Calu3 (cell line): ENCODE results near the gene NIFK. TPM values are rescaled to one million over a fixed set of nuclear protein-coding genes. Genes with fewer than 3 reads are reported as not detected.
A peak's percentile ranks its signal among the peaks of the same experiment; 100 is the strongest.

Experiments
- BruUV-seq: library from RNA; stranded (reverse); fragments of 400-500 nt; replicated peaks from 2 replicates; lab custom pipeline; 2021; lab: Mats Ljungman, UMichigan
- CTCF ChIA-PET: fragments of 300-600 bp; sonication (Branson Sonifier 250); formaldehyde crosslinking; loops from one replicate; lab custom pipeline; 2022; ENCODE audit warnings: antibody characterized with exemption; lab: Charles Lee
- DNase-seq: peaks from one replicate; pipeline ENCODE4 v3.0.0; 2022
- H3K27ac Mint-ChIP-seq: one replicate; pipeline ENCODE4 v1.8.0; 2022; ENCODE audit warnings: mixed read lengths; ENCODE audit not compliant: unreplicated experiment
- H3K27me3 Mint-ChIP-seq: one replicate; pipeline ENCODE4 v1.8.0; 2022; ENCODE audit warnings: mixed read lengths; ENCODE audit not compliant: unreplicated experiment
- H3K36me3 Mint-ChIP-seq: one replicate; pipeline ENCODE4 v1.8.0; 2022; ENCODE audit warnings: mild to moderate bottlenecking, moderate library complexity, mixed read lengths; ENCODE audit not compliant: insufficient read depth, unreplicated experiment
- H3K4me1 Mint-ChIP-seq: one replicate; pipeline ENCODE4 v1.8.0; 2022; ENCODE audit warnings: mild to moderate bottlenecking, low read depth, mixed read lengths; ENCODE audit not compliant: unreplicated experiment
- H3K4me3 Mint-ChIP-seq: one replicate; pipeline ENCODE4 v1.8.0; 2022; ENCODE audit warnings: mild to moderate bottlenecking, low read depth, moderate library complexity, mixed read lengths; ENCODE audit not compliant: unreplicated experiment
- H3K9me3 Mint-ChIP-seq: one replicate; pipeline ENCODE4 v1.8.0; 2022; ENCODE audit warnings: low read depth, mixed read lengths; ENCODE audit not compliant: unreplicated experiment
- intact Hi-C: fragments of 100-400 bp; cut with micrococcal nuclease; formaldehyde crosslinking; loops from one replicate; pipeline ENCODE4 v1.10.0; 2022; ENCODE audit not compliant: unreplicated experiment
- total RNA-seq: library from RNA; stranded (reverse); gene quantifications from 2 replicates; pipeline ENCODE4 v1.2.3, GENCODE V29; 2022
- TF ChIP-seq, protein P1 (sequence below): fragments of 200-600 bp; IDR thresholded peaks from one replicate; pipeline ENCODE4 v1.8.0; 2022; ENCODE audit warnings: antibody characterized with exemption; ENCODE audit not compliant: unreplicated experiment

NIFK gene
- total RNA-seq, 1 experiment from 2014 or later, result 82.9 TPM

DNA sequence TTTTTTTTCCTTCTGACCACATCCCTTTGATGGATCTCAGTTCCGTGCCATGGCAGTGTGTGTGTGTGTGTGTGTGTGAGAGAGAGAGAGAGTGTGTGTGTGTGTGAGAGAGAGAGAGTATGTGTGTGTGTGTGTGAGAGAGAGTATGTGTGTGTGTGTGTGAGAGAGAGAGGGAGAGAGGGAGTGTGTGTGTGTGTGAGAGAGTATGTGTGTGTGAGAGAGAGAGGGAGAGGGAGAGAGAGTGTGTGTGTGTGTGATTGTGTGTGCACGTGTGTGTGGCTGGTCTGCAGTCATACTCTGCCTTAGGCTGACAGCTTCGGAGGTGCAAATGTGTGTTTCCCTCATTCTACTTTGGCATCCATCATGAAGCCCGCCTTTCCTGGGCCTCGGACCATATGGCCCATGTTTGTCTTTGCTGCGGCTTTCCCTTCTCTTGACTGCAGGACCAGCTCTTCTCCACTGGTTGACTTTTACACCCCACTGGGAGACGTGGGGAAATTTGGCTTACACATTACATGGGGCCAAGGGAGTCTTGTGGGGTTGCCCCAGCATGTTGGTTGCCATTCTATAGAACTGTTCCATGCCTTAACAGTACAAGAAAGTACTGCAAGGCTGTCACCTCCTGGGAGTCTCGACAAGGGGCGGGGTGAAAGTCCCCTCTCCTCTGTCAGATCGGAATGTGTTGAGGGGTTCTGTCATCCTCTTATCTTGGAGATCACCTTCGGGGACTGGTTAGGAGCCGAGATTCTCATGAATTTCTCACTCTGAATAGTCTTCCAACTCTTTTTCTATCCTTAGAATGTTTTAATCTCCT is 40.4 kb upstream of the NIFK start:
- peak overlapping the region; percentile 0 for H3K27ac Mint-ChIP-seq
- no TSS peak for BruUV-seq
- peaks cover 7% of the 10 kb centered on the region for H3K36me3 Mint-ChIP-seq
- intact Hi-C loops, result loop anchor here (5.0 kb wide), 1 partner anchor 580 kb away; no protein-coding TSS in a partner anchor
- TF ChIP-seq, protein P1, sequence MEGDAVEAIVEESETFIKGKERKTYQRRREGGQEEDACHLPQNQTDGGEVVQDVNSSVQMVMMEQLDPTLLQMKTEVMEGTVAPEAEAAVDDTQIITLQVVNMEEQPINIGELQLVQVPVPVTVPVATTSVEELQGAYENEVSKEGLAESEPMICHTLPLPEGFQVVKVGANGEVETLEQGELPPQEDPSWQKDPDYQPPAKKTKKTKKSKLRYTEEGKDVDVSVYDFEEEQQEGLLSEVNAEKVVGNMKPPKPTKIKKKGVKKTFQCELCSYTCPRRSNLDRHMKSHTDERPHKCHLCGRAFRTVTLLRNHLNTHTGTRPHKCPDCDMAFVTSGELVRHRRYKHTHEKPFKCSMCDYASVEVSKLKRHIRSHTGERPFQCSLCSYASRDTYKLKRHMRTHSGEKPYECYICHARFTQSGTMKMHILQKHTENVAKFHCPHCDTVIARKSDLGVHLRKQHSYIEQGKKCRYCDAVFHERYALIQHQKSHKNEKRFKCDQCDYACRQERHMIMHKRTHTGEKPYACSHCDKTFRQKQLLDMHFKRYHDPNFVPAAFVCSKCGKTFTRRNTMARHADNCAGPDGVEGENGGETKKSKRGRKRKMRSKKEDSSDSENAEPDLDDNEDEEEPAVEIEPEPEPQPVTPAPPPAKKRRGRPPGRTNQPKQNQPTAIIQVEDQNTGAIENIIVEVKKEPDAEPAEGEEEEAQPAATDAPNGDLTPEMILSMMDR, result no peak
- peak; percentile 23 for DNase-seq
- CTCF ChIA-PET, result interaction anchor here (1.2 kb wide), 1 partner anchor 31 kb away, joined by 3 read pairs; no protein-coding TSS in a partner anchor
- peaks cover 37% of the 10 kb centered on the region for H3K4me1 Mint-ChIP-seq
- peak overlapping the region; percentile 1 for H3K4me3 Mint-ChIP-seq
- H3K9me3 Mint-ChIP-seq, result no peaks in the 10 kb centered on the region
- H3K27me3 Mint-ChIP-seq, result no peaks in the 10 kb centered on the region

DNA sequence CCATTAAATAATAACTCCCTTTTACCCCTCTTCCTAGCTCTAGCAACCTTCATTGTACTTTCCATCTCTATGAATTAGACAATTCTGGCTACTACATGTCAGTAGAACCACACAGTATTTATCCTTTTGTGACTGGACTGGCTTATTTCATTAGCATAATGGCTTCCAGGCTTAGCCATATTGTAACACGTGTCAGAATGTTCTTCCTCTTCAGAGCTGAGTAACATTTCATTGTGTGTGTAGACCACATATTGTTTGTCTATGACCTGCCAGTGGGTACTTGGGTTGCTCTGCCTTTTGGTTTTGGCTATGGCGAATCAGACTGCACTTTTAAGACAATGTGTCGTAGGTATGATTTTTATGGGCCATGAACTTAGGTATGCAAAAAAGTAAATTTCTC is 39.7 kb upstream of the NIFK start:
- Mint-ChIP-seq H3K9me3 (no peaks in the 10 kb centered on the region), H3K36me3 (peaks cover 7% of the 10 kb centered on the region), H3K27ac (peak overlapping the region; percentile 0), H3K4me3 (peak overlapping the region; percentile 1), H3K27me3 (no peaks in the 10 kb centered on the region), H3K4me1 (peaks cover 37% of the 10 kb centered on the region)
- BruUV-seq, result no TSS peak
- CTCF ChIA-PET, result no interaction called here
- intact Hi-C loops, result loop anchor here (5.0 kb wide), 1 partner anchor 579 kb away; no protein-coding TSS in a partner anchor
- DNase-seq, result no peak
- TF ChIP-seq, protein P1, result no peak

DNA sequence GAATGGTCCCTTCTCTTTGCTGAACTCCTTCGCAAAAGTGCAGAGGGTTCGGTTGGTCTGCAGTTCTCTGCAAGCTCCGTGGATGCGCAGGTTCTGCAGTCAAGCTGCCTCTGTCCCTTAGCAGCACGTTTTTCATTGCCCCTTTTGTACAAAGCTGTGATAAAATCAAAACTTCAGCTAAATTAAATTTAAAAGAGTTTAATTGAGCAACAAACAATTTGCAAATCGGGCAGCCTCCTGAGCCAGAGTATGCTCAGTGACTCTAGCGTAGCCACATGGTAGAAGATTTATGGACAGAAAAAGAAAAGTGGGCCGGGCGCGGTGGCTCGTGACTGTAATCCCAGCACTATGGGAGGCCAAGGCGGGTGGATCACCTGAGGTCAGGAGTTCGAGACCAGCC is 37.6 kb upstream of the NIFK start:
- Mint-ChIP-seq H3K27ac (no peak overlapping the region), H3K4me3 (no peak overlapping the region), H3K4me1 (peaks cover 34% of the 10 kb centered on the region), H3K27me3 (no peaks in the 10 kb centered on the region), H3K9me3 (no peaks in the 10 kb centered on the region), H3K36me3 (peaks cover 7% of the 10 kb centered on the region)
- no peak for DNase-seq
- CTCF ChIA-PET, result no interaction called here
- TF ChIP-seq, protein P1, result no peak
- intact Hi-C loops, result no loop called here
- BruUV-seq, result no TSS peak

DNA sequence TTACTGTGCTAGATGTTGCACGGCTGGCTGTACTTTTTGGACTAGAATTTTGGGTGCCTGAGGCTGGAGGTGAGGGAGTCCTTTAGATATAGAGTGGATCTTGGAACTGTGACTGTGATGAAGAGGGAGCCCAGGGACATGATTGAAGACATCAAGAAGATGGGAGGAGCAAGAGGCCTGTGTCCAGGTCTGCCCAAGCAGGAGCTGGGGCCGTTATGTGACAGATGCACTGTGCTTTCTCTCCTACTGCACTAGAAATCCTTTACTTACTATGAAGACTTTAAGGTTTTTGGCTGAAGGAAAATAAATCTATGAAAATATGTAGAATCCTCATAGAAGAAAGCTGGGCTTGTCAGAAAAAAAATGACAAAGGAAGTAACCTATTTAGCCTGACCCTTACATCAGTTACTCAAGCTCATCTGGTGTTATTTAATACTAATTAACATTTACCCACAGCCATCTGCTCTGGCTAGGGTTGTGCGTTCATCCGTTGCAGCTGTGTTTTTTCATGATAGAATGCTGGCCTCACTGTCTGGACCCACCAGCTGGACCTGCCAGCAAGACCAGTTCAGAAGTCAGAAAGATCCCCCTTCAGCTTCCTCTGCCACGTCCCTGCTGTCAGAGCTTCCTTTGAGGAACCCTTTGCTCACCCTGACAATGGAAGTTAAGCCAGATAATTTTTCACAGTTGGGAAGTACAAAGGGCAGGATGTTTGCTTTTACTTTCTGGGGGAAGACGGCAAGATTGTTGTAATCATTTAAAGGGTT is 35.5 kb upstream of the NIFK start:
- H3K36me3 Mint-ChIP-seq, result peaks cover 10% of the 10 kb centered on the region
- no peaks in the 10 kb centered on the region for H3K27me3 Mint-ChIP-seq
- BruUV-seq, result no TSS peak
- no peaks in the 10 kb centered on the region for H3K9me3 Mint-ChIP-seq
- peaks cover 13% of the 10 kb centered on the region for H3K4me1 Mint-ChIP-seq
- TF ChIP-seq, protein P1, result no peak
- H3K27ac Mint-ChIP-seq, result no peak overlapping the region
- no peak for DNase-seq
- CTCF ChIA-PET, result interaction anchor here (0.7 kb wide), 1 partner anchor 10 kb away, joined by 3 read pairs; no protein-coding TSS in a partner anchor
- intact Hi-C loops, result no loop called here
- no peak overlapping the region for H3K4me3 Mint-ChIP-seq
